ENCODE data around the gene PLSCR2. TPM values are rescaled to one million over a fixed set of nuclear protein-coding genes. Genes with fewer than 3 reads are reported as not detected.
A peak's percentile ranks its signal among the peaks of the same experiment; 100 is the strongest.

PLSCR2 gene
- total RNA-seq, 1 experiment from 2014 or later = not detected

- no peaks in the 10 kb centered on the region for H3K9me3 ChIP-seq (ENCODE audit: low read length)
- ChIA-PET CTCF (no interaction called here), POLR2A (ENCODE audit: unreplicated experiment) (interaction anchor here (0.5 kb wide), 1 partner anchor 190 kb away, joined by 4 read pairs; no protein-coding TSS in a partner anchor)
- no peak for TF ChIP-seq EZH2phosphoT487 (IDR thresholded peaks at IDR 0.05; ENCODE audit: borderline replicate concordance, low read length)
- TF ChIP-seq EZH2 (IDR thresholded peaks at IDR 0.05; ENCODE audit: low read length, unreplicated experiment) = no peak
- no peak for TF ChIP-seq CTCF (conservative IDR thresholded peaks at IDR 0.05; ENCODE audit: low read depth, low read length)
- intact Hi-C loops (cut with micrococcal nuclease) = loop anchor here (5.0 kb wide), 1 partner anchor 172 kb away; no protein-coding TSS in a partner anchor
- H3K9me2 ChIP-seq (replicated peaks; ENCODE audit: low read length) = no peaks in the 10 kb centered on the region
- peak overlapping the region; percentile 97 for H3K27ac ChIP-seq (ENCODE audit: low read length)
- no peak overlapping the region for H2AFZ ChIP-seq (ENCODE audit: low read length)
- H3K4me3 ChIP-seq (ENCODE audit: low read length) = peak overlapping the region; percentile 20; the same call in 1 of the 2 replicates
- peaks cover 12% of the 10 kb centered on the region for H3F3A ChIP-seq (ENCODE audit: low read length, unreplicated experiment)
- H3K36me3 ChIP-seq (ENCODE audit: low read depth, low read length) = no peaks in the 10 kb centered on the region
- H3K4me1 ChIP-seq (ENCODE audit: insufficient read depth, low read length) = peaks cover 56% of the 10 kb centered on the region
- H3K9ac ChIP-seq (ENCODE audit: low read length) = peak overlapping the region; percentile 78
- H3K79me2 ChIP-seq (ENCODE audit: low read length) = no peaks in the 10 kb centered on the region
- peak overlapping the region; percentile 73 for H3K4me2 ChIP-seq (ENCODE audit: low read length)
- no peaks in the 10 kb centered on the region for H3K27me3 ChIP-seq (ENCODE audit: low read length)
- ATAC-seq = no peak
- peak; percentile 62 for DNase-seq
- no TSS peak for BruUV-seq (replicated peaks)
- H4K20me1 ChIP-seq (ENCODE audit: low read length) = no peaks in the 10 kb centered on the region
These were observed 35.3 kb upstream of the PLSCR2 start for GRCh38 chr3:146504498-146505197.

GRCh38 chr3:146503461-146504202, 34.3 kb upstream of the PLSCR2 start:
- Histone ChIP-seq H4K20me1 (ENCODE audit: low read length) (no peaks in the 10 kb centered on the region), H3K27me3 (ENCODE audit: low read length) (no peaks in the 10 kb centered on the region), H3K9me2 (replicated peaks; ENCODE audit: low read length) (no peaks in the 10 kb centered on the region), H3K36me3 (ENCODE audit: low read depth, low read length) (no peaks in the 10 kb centered on the region), H3K4me1 (ENCODE audit: insufficient read depth, low read length) (peaks cover 56% of the 10 kb centered on the region), H3K9me3 (ENCODE audit: low read length) (no peaks in the 10 kb centered on the region), H3K4me3 (ENCODE audit: low read length) (peak overlapping the region; percentile 46; the same call in 1 of the 2 replicates), H2AFZ (ENCODE audit: low read length) (peak overlapping the region; percentile 30), H3K4me2 (ENCODE audit: low read length) (peak overlapping the region; percentile 73), H3F3A (ENCODE audit: low read length, unreplicated experiment) (peaks cover 12% of the 10 kb centered on the region), H3K27ac (ENCODE audit: low read length) (peak overlapping the region; percentile 97), H3K79me2 (ENCODE audit: low read length) (no peaks in the 10 kb centered on the region), H3K9ac (ENCODE audit: low read length) (peak overlapping the region; percentile 78)
- ATAC-seq (peak; percentile 78), DNase-seq (peak; percentile 96)
- CTCF ChIA-PET = interaction anchor here (0.7 kb wide), 1 partner anchor 105 kb away, joined by 4 read pairs; no protein-coding TSS in a partner anchor
- TSS peak; percentile 13 for BruUV-seq (replicated peaks)
- POLR2A ChIA-PET (ENCODE audit: unreplicated experiment) = no interaction called here
- TF ChIP-seq EZH2 (IDR thresholded peaks at IDR 0.05; ENCODE audit: low read length, unreplicated experiment) (no peak), CTCF (conservative IDR thresholded peaks at IDR 0.05; ENCODE audit: low read depth, low read length) (peak; percentile 52)
- intact Hi-C loops (cut with micrococcal nuclease) = loop anchor here (1.0 to 5.0 kb wide), 3 partner anchors 25 to 171 kb away; no protein-coding TSS in a partner anchor

All from PC-3 (cell line).